SJSA1 (cell line): ENCODE measurements around the gene DNAJB7. TPM values are rescaled to one million over a fixed set of nuclear protein-coding genes. Genes with fewer than 3 reads are reported as not detected.
"Not testable (repeated sequence)": the region's sequence is repeated elsewhere in the genome, so short reads cannot be mapped to it uniquely, and the experiment has no call there.

Experiments used
- DNase-seq, 2 experiments: peaks; one replicate each; pipeline ENCODE4 v3.0.0-alpha.2; 2015 to 2020; ENCODE audit warnings: low spot score in 2 of 2, low read depth in 1 of 2
- H3K27ac ChIP-seq: fragments of 250-450 bp; sonication (Bioruptor Pico); 2 replicates; pipeline ENCODE4 v1.5.1; 2020; ENCODE audit warnings: mild to moderate bottlenecking, moderate library complexity
- H3K27me3 ChIP-seq: fragments of 250-450 bp; sonication (Bioruptor Pico); replicated peaks from 2 replicates; pipeline ENCODE4 v1.5.1; 2020; ENCODE audit warnings: mild to moderate bottlenecking, moderate library complexity
- H3K36me3 ChIP-seq: fragments of 250-450 bp; sonication (Bioruptor Pico); 2 replicates; pipeline ENCODE4 v1.5.1; 2020; ENCODE audit warnings: mild to moderate bottlenecking
- H3K4me1 ChIP-seq: fragments of 250-450 bp; sonication (Bioruptor Pico); replicated peaks from 2 replicates; pipeline ENCODE4 v1.6.1; 2021; ENCODE audit warnings: mild to moderate bottlenecking
- H3K4me3 ChIP-seq: fragments of 250-450 bp; sonication (Bioruptor Pico); 2 replicates; pipeline ENCODE4 v1.5.1; 2020; ENCODE audit warnings: mild to moderate bottlenecking
- H3K9me3 ChIP-seq: fragments of 250-450 bp; sonication (Bioruptor Pico); replicated peaks from 2 replicates; pipeline ENCODE4 v1.5.1; 2020; ENCODE audit warnings: mild to moderate bottlenecking
- total RNA-seq: library from RNA; depleted of rRNA; stranded (reverse); fragments of >200 nt; shearing (Covaris generic); gene quantifications from 2 replicates; pipeline ENCODE4 v1.2.3, GENCODE V29; 2014; rRNA removed

The DNAJB7 gene
- total RNA-seq, 1 experiment from 2014 or later, result not detected

DNA sequence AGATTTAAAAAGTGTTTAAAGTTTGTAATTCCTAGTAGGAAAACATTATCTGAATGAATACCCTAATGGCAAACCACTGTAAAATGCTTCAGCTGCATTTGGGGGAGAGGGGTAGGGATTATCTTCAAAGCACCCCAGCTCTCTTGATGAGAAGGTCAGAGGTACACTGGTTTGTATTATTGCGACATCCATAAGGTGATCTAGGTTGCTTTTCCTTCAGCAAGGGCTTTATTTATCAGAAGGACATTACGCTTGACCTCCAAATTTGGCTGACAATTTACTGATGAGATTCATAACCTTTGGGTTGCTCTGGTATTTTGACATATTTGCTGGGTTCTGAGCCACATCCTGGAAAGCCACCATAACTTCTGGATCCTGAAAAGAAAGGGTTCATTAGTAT lies 35.6 kb downstream of the DNAJB7 start:
- H3K4me1 ChIP-seq, H3K4me3 ChIP-seq, H3K27ac ChIP-seq, H3K9me3 ChIP-seq, DNase-seq, H3K27me3 ChIP-seq: not testable (repeated sequence)
- peaks cover 61% of the 10 kb centered on the region for H3K36me3 ChIP-seq

DNA sequence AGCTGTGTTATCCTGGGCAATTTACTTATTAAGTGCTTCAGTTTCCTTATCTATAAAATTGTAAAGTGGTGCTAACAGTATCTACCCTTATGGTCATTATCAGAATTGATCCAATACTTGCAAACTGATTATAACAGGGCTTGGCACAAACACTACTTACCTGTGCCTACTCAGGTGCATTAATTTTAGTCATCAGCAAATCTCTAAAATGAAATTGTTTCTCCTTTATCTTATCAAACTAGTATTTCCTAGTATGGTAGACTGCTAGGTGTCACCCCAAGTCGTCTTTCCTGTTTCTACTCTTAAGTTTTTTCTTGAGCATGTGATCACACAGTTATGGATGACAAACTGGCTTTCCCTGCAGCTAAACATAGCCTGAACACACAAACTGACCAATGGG lies 38.5 kb downstream of the DNAJB7 start:
- no peak for DNase-seq
- H3K4me1 ChIP-seq, result peaks cover 9% of the 10 kb centered on the region; the same call in 1 of the 2 replicates
- no peaks in the 10 kb centered on the region for H3K27me3 ChIP-seq

DNA sequence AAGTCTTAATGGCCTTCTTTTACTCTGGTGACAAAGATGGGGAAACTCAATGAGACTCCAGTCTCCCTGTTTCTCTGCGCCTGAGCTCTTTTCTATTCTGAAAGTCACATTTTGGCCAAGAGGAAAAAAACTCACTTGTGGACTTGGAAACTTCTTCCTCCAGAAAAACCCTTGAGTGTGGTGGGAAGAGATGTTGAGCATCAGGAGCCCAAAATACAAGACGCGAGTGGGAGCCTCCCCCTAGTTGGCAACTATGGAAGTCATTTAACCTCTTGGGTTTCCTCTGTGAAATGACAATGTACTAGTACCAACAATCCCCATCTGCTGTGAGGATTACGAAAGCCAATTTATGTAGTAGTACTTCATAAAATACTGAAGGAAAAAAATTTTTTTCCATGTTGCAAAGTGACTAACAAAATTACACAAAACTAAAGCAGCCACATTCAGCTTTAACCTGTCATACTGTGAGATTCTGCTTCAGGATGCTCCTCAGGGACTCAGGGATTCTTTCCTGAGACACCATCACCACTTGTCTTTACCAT lies 42.2 kb downstream of the DNAJB7 start:
- Histone ChIP-seq H3K4me1 (peaks cover 18% of the 10 kb centered on the region), H3K4me3 (peak overlapping the region; percentile 93), H3K36me3 (peaks cover 33% of the 10 kb centered on the region), H3K27ac (no peak overlapping the region), H3K9me3 (no peaks in the 10 kb centered on the region), H3K27me3 (no peaks in the 10 kb centered on the region)
- peak in 1 of 2 experiments; percentile 55 for DNase-seq

More for the DNA sequence above, 38.5 kb downstream of the DNAJB7 start:
- Histone ChIP-seq H3K36me3 (peaks cover 42% of the 10 kb centered on the region), H3K9me3 (no peaks in the 10 kb centered on the region), H3K27ac (no peak overlapping the region), H3K4me3 (no peak overlapping the region)

DNA sequence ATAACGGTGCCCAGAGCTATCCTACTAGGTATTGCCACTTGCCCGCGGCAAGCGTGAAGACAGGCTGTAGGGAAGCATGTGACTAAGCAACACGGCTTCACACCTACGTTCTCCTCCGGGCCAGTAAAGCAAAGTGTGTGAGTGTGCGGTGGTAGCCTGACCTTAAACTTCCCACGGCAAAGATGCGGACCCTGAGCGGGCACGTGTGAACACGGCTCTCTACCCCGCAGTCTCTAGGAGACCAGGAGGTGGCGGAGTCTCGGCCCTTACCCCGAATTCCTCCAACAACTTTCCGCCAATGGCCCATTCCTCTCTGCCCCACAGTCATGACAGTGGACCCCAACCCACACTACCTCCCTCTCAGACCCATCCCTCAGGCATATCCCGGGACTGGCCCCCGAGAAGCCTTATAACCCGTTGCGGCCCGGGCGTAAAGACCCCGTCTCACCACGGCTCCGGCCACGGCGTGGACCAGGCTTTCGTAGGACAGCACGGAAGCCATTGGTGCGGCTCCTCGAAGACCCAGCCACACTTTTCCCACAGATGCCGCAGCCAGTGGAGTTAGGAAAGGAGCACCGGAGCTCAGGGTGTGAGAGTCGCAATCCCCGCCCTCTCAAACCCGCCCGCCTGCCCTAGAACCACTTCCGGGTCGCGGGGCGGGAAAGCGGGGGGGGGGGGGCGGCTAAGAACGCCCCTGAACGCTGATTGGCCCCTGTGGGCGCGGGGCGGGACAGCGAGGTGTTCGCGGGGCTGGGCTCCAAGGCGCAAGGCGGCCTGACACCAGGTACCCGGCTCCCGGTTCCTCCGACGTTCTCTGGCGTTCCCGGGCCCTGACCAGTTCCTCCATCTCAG lies 42.9 kb downstream of the DNAJB7 start, which contains the start of gene SLC25A17:
TSS of gene SLC25A17 (minus strand) at position 600 of the 852 bp plus-strand sequence. CDS start at position 502, 98 bp downstream.
- peak within 1 kb of the TSS; percentile 59 for H3K27ac ChIP-seq
- peaks cover 30% of the 10 kb centered on the region for H3K36me3 ChIP-seq
- H3K4me3 ChIP-seq, result peak within 1 kb of the TSS; percentile 93
- no peaks in the 10 kb centered on the region for H3K27me3 ChIP-seq
- H3K9me3 ChIP-seq, result no peaks in the 10 kb centered on the region
- peaks cover 18% of the 10 kb centered on the region for H3K4me1 ChIP-seq
- DNase-seq, result peak; percentile 62 to 83

GRCh38 chr22:40818192-40818746 lies 43.6 kb downstream of the DNAJB7 start:
- Histone ChIP-seq H3K4me1 (peaks cover 18% of the 10 kb centered on the region), H3K27ac (no peak overlapping the region)
- no peak for DNase-seq

GRCh38 chr22:40817737-40818136 lies 44.2 kb downstream of the DNAJB7 start:
- H3K4me3 ChIP-seq, result no peak overlapping the region; the same call in 1 of the 2 replicates
- peaks cover 28% of the 10 kb centered on the region for H3K36me3 ChIP-seq
- H3K4me1 ChIP-seq, result peaks cover 18% of the 10 kb centered on the region
- H3K27me3 ChIP-seq, result no peaks in the 10 kb centered on the region
- no peaks in the 10 kb centered on the region for H3K9me3 ChIP-seq
- no peak for DNase-seq
- no peak overlapping the region for H3K27ac ChIP-seq

More at GRCh38 chr22:40818192-40818746, 43.6 kb downstream of the DNAJB7 start:
- Histone ChIP-seq H3K27me3 (no peaks in the 10 kb centered on the region), H3K4me3 (peak overlapping the region; percentile 93), H3K9me3 (no peaks in the 10 kb centered on the region), H3K36me3 (peaks cover 30% of the 10 kb centered on the region)

GRCh38 chr22:40813912-40814315 lies 48.0 kb downstream of the DNAJB7 start:
- peaks cover 14% of the 10 kb centered on the region for H3K4me1 ChIP-seq
- no peaks in the 10 kb centered on the region for H3K27me3 ChIP-seq
- no peak overlapping the region for H3K27ac ChIP-seq
- peaks cover 28% of the 10 kb centered on the region for H3K36me3 ChIP-seq
- H3K4me3 ChIP-seq, result no peak overlapping the region
- DNase-seq, result no peak
- no peaks in the 10 kb centered on the region for H3K9me3 ChIP-seq

Other genes starting within 250 kb of the DNAJB7 start
- 21.4 and 27.8 TPM in 2 replicates for gene MRTFA, start 225.4 kb downstream of the DNAJB7 start, total RNA-seq
- gene MCHR1, start 182.6 kb downstream of the DNAJB7 start, total RNA-seq, result not detected in 2 replicates
- gene SLC25A17, start 42.8 kb downstream of the DNAJB7 start, total RNA-seq, result 38.8 and 40.2 TPM in 2 replicates
- gene ST13, start 5.5 kb downstream of the DNAJB7 start, total RNA-seq, result 190 and 334 TPM in 2 replicates
- gene XPNPEP3, start 5.0 kb downstream of the DNAJB7 start, total RNA-seq, result 9.7 and 14.9 TPM in 2 replicates
- gene RBX1, start 89.3 kb upstream of the DNAJB7 start, total RNA-seq, result 105 and 153 TPM in 2 replicates
- 17.2 and 24.5 TPM in 2 replicates for gene EP300, start 230.5 kb upstream of the DNAJB7 start, total RNA-seq